ENCODE measurements around the gene L3HYPDH. TPM values are rescaled to one million over a fixed set of nuclear protein-coding genes. Genes with fewer than 3 reads are reported as not detected.

L3HYPDH gene
- total RNA-seq, 1 experiment from 2014 or later, result 25.1 TPM

DNA sequence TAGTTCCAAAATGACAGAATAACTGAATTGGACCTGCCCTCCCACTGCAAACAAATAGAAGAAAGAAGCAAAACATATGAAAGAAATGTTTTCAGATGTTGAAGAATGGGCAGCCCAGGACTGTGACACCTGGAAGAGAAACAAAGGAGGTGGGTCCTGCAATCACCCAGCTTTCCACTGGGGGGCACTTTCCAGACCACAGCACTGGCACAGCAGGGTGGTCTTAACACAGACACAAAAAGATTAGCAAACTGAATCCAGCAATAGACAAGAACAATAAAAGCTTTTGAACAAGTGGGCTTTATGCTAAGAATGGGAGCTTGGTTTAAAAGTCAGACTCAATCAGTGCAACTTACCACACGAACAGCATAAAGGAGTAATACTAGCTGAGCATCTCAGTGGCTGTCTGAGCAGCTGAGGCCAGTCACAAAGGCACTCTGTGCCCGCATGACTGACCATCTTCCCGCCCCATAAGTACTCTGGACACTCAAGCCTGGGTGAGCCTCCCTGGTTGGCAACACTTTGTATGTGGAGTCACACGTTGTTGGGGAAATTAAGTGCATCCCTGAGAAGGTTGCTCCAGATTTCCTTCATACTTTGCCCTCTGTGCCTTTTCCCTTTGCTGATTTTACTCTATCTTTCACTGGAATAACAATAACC, 27.8 kb upstream of the L3HYPDH start:
- ATAC-seq (no peak), DNase-seq (ENCODE audit: low read depth, low spot score) (no peak)
- H3K4me1 ChIP-seq (ENCODE audit: control insufficient read depth, insufficient read depth, low read length), result no peaks in the 10 kb centered on the region
- H3K27ac ChIP-seq (ENCODE audit: low read length), result no peak overlapping the region
- no peak overlapping the region for H3K4me3 ChIP-seq (ENCODE audit: low read depth in 2 of 2, low read length in 2 of 2)
- intact Hi-C loops (cut with micrococcal nuclease; ENCODE audit: unreplicated experiment), result no loop called here
- CTCF ChIA-PET, result no interaction called here
- no peaks in the 10 kb centered on the region for H3K36me3 ChIP-seq (ENCODE audit: control insufficient read depth, insufficient read depth, low read length)
- no peaks in the 10 kb centered on the region for H3K27me3 ChIP-seq (ENCODE audit: control insufficient read depth, insufficient read depth, low read length)
- no peaks in the 10 kb centered on the region for H3K9me3 ChIP-seq (ENCODE audit: control insufficient read depth, insufficient read depth, low read depth, low read length)
- no TSS peak for BruUV-seq (replicated peaks)
- POLR2A ChIA-PET, result no interaction called here
- TF ChIP-seq CTCF (IDR thresholded peaks at IDR 0.05) (peak; percentile 65), TCF7L2 (IDR thresholded peaks at IDR 0.05; ENCODE audit: low read depth, low read length) (no peak), POLR2AphosphoS5 (IDR thresholded peaks at IDR 0.05; ENCODE audit: low read depth, low read length) (no peak)
- in situ Hi-C loops (cut with HindIII; ENCODE audit: low pct_unique_long_range_greater_than_20kb, low sequenced_read_pairs), result no loop called here

- intact Hi-C loops (cut with micrococcal nuclease; ENCODE audit: unreplicated experiment), result no loop called here
Measured at GRCh38 chr14:59510966-59511365, 26.8 kb upstream of the L3HYPDH start.

More at GRCh38 chr14:59510966-59511365, 26.8 kb upstream of the L3HYPDH start:
- TF ChIP-seq REST (IDR thresholded peaks at IDR 0.05; ENCODE audit: insufficient read depth in 1 of 2, low read depth in 2 of 2, low read length in 1 of 2), result no peak
- TF ChIP-seq CTCF (IDR thresholded peaks at IDR 0.05), result no peak
- no peak for TF ChIP-seq TCF7L2 (IDR thresholded peaks at IDR 0.05; ENCODE audit: low read depth, low read length)
- TF ChIP-seq SIN3A (IDR thresholded peaks at IDR 0.05; ENCODE audit: borderline replicate concordance, insufficient read depth, low read depth, low read length), result no peak
- no peak for TF ChIP-seq POLR2AphosphoS5 (IDR thresholded peaks at IDR 0.05; ENCODE audit: low read depth, low read length)
- H3K36me3 ChIP-seq (ENCODE audit: control insufficient read depth, insufficient read depth, low read length), result no peaks in the 10 kb centered on the region
- BruUV-seq (replicated peaks), result no TSS peak
- no peaks in the 10 kb centered on the region for H3K9me3 ChIP-seq (ENCODE audit: control insufficient read depth, insufficient read depth, low read depth, low read length)
- no peaks in the 10 kb centered on the region for H3K4me1 ChIP-seq (ENCODE audit: control insufficient read depth, insufficient read depth, low read length)
- no peak overlapping the region for H3K27ac ChIP-seq (ENCODE audit: low read length)
- no peaks in the 10 kb centered on the region for H3K27me3 ChIP-seq (ENCODE audit: control insufficient read depth, insufficient read depth, low read length)
- ChIA-PET POLR2A (no interaction called here), CTCF (no interaction called here)
- in situ Hi-C loops (cut with HindIII; ENCODE audit: low pct_unique_long_range_greater_than_20kb, low sequenced_read_pairs), result no loop called here
- no peak overlapping the region for H3K4me3 ChIP-seq (ENCODE audit: low read depth in 2 of 2, low read length in 2 of 2)
- no peak for DNase-seq (ENCODE audit: low read depth, low spot score)
- ATAC-seq, result no peak

Measured in Panc1 (cell line).